Peyer's patch (tissue), 4 donors: ENCODE results near the gene CYBA. TPM values are rescaled to one million over a fixed set of nuclear protein-coding genes. Genes with fewer than 3 reads are reported as not detected.
"Not testable (repeated sequence)": the region's sequence is repeated elsewhere in the genome, so short reads cannot be mapped to it uniquely, and the experiment has no call there.

Source experiments
- DNase-seq, 3 donors: peaks; one replicate each; pipeline ENCODE4 v3.0.0-alpha.2; 2017 to 2019
- H3K27ac ChIP-seq, 4 donors: fragments of 200-600 bp; sonication (generic); one replicate each; pipeline ENCODE4 v1.5.1; 2016 to 2019
- H3K27me3 ChIP-seq, 2 donors: fragments of 200-600 bp; sonication (generic); one replicate each; pipeline ENCODE4 v1.5.1; 2019
- H3K36me3 ChIP-seq, 3 donors: fragments of 200-600 bp; sonication (generic); one replicate each; pipeline ENCODE4 v1.5.1; 2016 to 2019
- H3K4me1 ChIP-seq, 4 donors: fragments of 200-600 bp; sonication (generic); one replicate each; pipeline ENCODE4 v1.5.1; 2016 to 2019
- H3K4me3 ChIP-seq, 4 donors: fragments of 200-600 bp; sonication (generic); 1 replicate in 3 of 4; 2 replicates in 1 of 4; pipeline ENCODE4 v1.5.1; 2016 to 2019; ENCODE audit warnings: mild to moderate bottlenecking in 1 of 4
- H3K9me3 ChIP-seq, 4 donors: fragments of 200-600 bp; sonication (generic); one replicate each; pipeline ENCODE4 v1.5.1; 2016 to 2019; ENCODE audit warnings: mild to moderate bottlenecking in 1 of 4
- POLR2A ChIP-seq, 2 donors: fragments of 450-650 bp; IDR thresholded peaks; one replicate each; pipeline ENCODE4 v1.5.1; 2017; ENCODE audit warnings: antibody characterized with exemption in 2 of 2, mild to moderate bottlenecking in 2 of 2, moderate library complexity in 2 of 2
- total RNA-seq, 4 donors: library from RNA; depleted of rRNA; stranded (reverse); fragments of >200 nt; gene quantifications; one replicate each; pipeline ENCODE4 v1.1.0, GENCODE V29; 2016
- TF ChIP-seq, protein P1 (sequence below), 6 experiments: fragments of 450-650 bp in 4 of 6; fragments of 200-600 bp in 2 of 6; sonication (generic) in 1 of 6; IDR thresholded peaks; one replicate each; pipeline ENCODE4 v1.5.1; 2017 to 2019; ENCODE audit warnings: antibody characterized with exemption in 6 of 6, mild to moderate bottlenecking in 3 of 6, moderate library complexity in 1 of 6

The CYBA gene
- total RNA-seq, 4 donors from 2014 or later: 131 to 162 (median 141) TPM

DNA sequence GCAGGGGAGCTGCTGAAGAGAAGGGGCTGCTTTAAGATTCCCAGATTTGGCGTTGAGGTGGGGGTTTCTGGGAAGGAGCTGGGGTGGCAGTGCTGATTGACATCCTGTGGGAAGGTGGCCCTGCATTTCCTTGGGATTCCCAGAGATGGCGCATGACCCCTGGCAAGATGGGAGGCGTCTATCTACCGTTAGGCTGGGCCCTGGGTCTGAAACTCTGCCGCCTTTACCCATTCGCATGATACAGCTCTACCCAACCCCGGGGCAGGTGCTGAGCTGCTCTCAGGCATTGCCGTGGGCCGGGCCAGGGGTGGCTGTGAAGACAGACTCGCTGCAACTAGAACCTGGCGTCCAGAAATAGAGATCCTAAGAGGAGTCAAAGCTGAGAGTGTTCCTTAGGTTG, 21.9 kb upstream of the CYBA start:
- DNase-seq: no peak
- H3K27ac ChIP-seq: no peak overlapping the region
- no peaks in the 10 kb centered on the region for H3K9me3 ChIP-seq
- no peaks in the 10 kb centered on the region for H3K36me3 ChIP-seq
- no peak for TF ChIP-seq POLR2A (IDR thresholded peaks at IDR 0.05)
- TF ChIP-seq, protein P1, sequence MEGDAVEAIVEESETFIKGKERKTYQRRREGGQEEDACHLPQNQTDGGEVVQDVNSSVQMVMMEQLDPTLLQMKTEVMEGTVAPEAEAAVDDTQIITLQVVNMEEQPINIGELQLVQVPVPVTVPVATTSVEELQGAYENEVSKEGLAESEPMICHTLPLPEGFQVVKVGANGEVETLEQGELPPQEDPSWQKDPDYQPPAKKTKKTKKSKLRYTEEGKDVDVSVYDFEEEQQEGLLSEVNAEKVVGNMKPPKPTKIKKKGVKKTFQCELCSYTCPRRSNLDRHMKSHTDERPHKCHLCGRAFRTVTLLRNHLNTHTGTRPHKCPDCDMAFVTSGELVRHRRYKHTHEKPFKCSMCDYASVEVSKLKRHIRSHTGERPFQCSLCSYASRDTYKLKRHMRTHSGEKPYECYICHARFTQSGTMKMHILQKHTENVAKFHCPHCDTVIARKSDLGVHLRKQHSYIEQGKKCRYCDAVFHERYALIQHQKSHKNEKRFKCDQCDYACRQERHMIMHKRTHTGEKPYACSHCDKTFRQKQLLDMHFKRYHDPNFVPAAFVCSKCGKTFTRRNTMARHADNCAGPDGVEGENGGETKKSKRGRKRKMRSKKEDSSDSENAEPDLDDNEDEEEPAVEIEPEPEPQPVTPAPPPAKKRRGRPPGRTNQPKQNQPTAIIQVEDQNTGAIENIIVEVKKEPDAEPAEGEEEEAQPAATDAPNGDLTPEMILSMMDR (IDR thresholded peaks at IDR 0.05): peak in 4 of 6 experiments; percentile 5 to 44 (median 35)
- H3K4me1 ChIP-seq: no peaks in the 10 kb centered on the region
- no peak overlapping the region for H3K4me3 ChIP-seq
- no peaks in the 10 kb centered on the region for H3K27me3 ChIP-seq

DNA sequence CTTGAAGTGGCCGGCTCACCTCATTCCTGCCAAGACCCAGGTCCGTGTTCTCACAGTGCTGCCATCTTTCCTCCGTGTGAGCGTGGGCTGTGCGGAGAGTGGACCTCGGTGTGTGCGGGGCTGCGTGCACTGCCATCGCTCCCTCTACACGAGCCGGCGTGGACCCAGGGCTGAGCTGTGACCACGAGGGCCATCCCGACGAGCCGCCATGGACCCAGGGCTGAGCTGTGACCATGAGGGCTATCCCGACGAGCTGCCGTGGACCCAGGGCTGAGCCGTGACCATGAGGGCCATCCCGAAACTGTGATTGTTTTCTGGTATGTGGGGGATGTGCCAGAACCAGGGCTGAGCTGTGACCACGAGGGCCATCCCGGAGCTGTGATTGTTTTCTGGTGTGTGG, 21.0 kb upstream of the CYBA start:
- Histone ChIP-seq H3K4me3 (no peak overlapping the region), H3K4me1 (no peaks in the 10 kb centered on the region), H3K36me3 (no peaks in the 10 kb centered on the region), H3K27ac (no peak overlapping the region), H3K9me3 (no peaks in the 10 kb centered on the region), H3K27me3 (no peaks in the 10 kb centered on the region)
- DNase-seq: no peak
- no peak for TF ChIP-seq POLR2A (IDR thresholded peaks at IDR 0.05)
- TF ChIP-seq, protein P1 (IDR thresholded peaks at IDR 0.05): no peak

DNA sequence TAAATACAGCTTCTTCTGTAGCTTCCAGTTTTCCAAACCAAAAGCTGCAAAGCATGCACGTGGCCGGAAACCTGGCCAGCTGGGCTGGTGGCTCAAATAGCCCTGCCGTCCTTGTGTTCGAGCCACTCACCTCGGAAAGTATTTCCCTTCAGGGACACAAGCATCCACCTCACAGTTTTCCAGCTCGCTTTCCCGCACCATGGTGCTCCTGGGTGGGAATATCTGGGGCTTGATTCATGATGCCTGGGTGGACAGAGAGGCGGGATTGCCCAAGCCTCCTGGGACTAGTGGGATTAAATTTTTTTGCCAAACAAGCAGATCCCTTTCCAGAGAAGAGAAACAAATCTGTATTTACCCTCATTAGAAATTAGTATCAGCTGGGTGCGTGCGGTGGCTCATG, 19.1 kb upstream of the CYBA start:
- no peak for DNase-seq

DNA sequence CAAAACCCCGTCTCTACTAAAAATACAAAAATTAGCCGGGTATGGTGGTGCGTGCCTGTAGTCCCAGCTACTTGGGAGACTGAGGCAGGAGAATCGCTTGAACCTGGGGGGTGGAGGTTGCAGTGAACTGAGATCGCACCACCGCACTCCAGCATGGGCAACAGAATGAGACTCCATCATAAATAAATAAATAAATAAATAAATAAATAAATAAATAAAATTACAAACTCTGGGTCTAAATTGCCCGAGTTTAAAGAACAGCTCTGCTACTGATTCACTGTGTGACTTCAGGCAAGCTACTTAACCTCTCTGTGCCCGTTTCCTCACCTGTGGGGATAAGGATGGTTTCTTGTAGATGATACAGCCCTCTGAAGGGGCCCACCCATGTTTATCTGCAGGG, 18.6 kb upstream of the CYBA start:
- H3K27ac ChIP-seq, H3K9me3 ChIP-seq, H3K4me3 ChIP-seq, DNase-seq, H3K4me1 ChIP-seq, H3K27me3 ChIP-seq, H3K36me3 ChIP-seq: not testable (repeated sequence)

More for the DNA sequence above, 19.1 kb upstream of the CYBA start:
- no peak overlapping the region for H3K4me3 ChIP-seq
- no peaks in the 10 kb centered on the region for H3K36me3 ChIP-seq
- H3K27ac ChIP-seq: no peak overlapping the region
- TF ChIP-seq, protein P1 (IDR thresholded peaks at IDR 0.05): no peak
- TF ChIP-seq POLR2A (IDR thresholded peaks at IDR 0.05): no peak
- no peaks in the 10 kb centered on the region for H3K27me3 ChIP-seq
- no peaks in the 10 kb centered on the region for H3K4me1 ChIP-seq
- no peaks in the 10 kb centered on the region for H3K9me3 ChIP-seq

DNA sequence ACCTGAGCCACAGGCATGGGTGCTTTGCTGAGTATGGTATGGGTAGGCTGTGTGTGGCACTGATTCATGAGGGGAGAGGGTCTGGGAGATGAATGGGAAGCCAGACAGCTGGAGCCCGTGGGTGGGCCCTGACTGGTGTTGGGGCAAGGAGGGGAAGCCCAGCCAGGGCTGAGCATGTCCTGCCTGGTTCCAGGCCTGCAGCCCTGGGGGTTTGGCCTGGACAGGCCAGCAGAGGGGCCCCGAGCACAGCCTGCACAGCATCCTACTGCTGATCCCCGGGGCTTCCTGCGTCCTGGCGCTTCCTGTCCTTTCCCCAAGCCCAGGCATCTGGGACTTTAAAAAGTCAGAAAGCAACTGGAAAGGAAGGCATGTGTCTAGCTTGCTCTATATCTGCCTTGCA, 16.6 kb upstream of the CYBA start:
- DNase-seq: no peak
- Histone ChIP-seq H3K36me3 (no peaks in the 10 kb centered on the region), H3K4me1 (peaks cover 0 to 10% (median 2%) of the 10 kb centered on the region in 4 donors), H3K4me3 (no peak overlapping the region), H3K27me3 (no peaks in the 10 kb centered on the region), H3K27ac (no peak overlapping the region), H3K9me3 (no peaks in the 10 kb centered on the region)
- TF ChIP-seq POLR2A (IDR thresholded peaks at IDR 0.05): no peak
- TF ChIP-seq, protein P1 (IDR thresholded peaks at IDR 0.05): no peak

DNA sequence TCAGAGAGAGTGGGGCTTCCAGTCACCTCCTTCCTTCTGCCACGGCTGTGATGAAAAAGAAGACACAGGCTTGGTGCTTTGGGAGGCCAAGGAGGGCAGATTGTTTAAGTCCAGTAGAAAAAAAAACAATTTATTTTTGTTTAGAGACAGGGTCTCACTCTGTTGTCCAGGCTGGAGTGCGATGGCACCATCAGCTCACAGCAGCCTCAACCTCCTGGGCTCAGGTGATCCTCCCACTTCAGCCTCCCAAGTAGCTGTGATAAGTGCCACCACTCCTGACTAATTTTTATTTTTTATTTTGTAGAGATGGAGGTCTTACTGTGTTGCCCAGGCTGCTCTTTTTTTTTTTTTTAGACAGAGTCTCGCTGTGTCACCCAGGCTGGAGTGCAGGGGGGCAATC, 14.7 kb upstream of the CYBA start:
- Histone ChIP-seq H3K27ac (no peak overlapping the region), H3K4me3 (no peak overlapping the region), H3K27me3 (no peaks in the 10 kb centered on the region), H3K36me3 (no peaks in the 10 kb centered on the region), H3K9me3 (no peaks in the 10 kb centered on the region), H3K4me1 (peaks cover 0 to 24% (median 2%) of the 10 kb centered on the region in 4 donors)
- no peak for DNase-seq
- TF ChIP-seq, protein P1 (IDR thresholded peaks at IDR 0.05): no peak
- TF ChIP-seq POLR2A (IDR thresholded peaks at IDR 0.05): no peak
